H1 (cell line): Measurements from ENCODE around the gene LRRC23.

Experiments
- EZH2 ChIP-seq: fragments of 200-600 bp; sonication (generic); IDR thresholded peaks from 2 replicates; pipeline ENCODE4 v1.7.1; 2012; ENCODE audit warnings: low read depth, mild to moderate bottlenecking, moderate library complexity, low read length, inconsistent platforms; ENCODE audit not compliant: severe bottlenecking
- JUN ChIP-seq: IDR thresholded peaks from 2 replicates; pipeline ENCODE4 v1.6.1; 2011; ENCODE audit warnings: low read depth, mild to moderate bottlenecking, improper control_type of control experiment, low read length
- PHF8 ChIP-seq: fragments of 200-600 bp; sonication (generic); conservative IDR thresholded peaks from 2 replicates; pipeline ENCODE4 v1.7.1; 2012; ENCODE audit warnings: low read depth, mild to moderate bottlenecking, inconsistent platforms, low read length, moderate library complexity
- POLR2A ChIP-seq, 2 experiments: IDR thresholded peaks; 1 replicate in 1 of 2; 2 replicates in 1 of 2; pipeline ENCODE4 v1.6.1; 2011; ENCODE audit warnings: low read depth in 2 of 2, low read length in 2 of 2, mild to moderate bottlenecking in 2 of 2; ENCODE audit errors: control extremely low read depth in 1 of 2
- POLR2AphosphoS5 ChIP-seq: IDR thresholded peaks from 2 replicates; pipeline ENCODE4 v1.6.1; 2011; ENCODE audit warnings: low read depth, low read length
- SUZ12 ChIP-seq: fragments of 200-600 bp; sonication (generic); IDR thresholded peaks from 2 replicates; pipeline ENCODE4 v1.6.1; 2012; ENCODE audit warnings: mild to moderate bottlenecking, inconsistent platforms, low read length, moderate library complexity, mixed read lengths
- TCF12 ChIP-seq: IDR thresholded peaks from 2 replicates; pipeline ENCODE4 v1.6.1; 2011; ENCODE audit warnings: low read depth, mild to moderate bottlenecking, low read length
- YY1 ChIP-seq: IDR thresholded peaks from 2 replicates; pipeline ENCODE4 v1.6.1; 2011; ENCODE audit warnings: low read depth, mild to moderate bottlenecking, low read length
- TF ChIP-seq, protein P1 (sequence below), 3 experiments: IDR thresholded peaks; 1 replicate in 2 of 3; 2 replicates in 1 of 3; pipeline versions ENCODE4 v1.5.1 to v1.6.1; 2011; ENCODE audit warnings: low read length in 3 of 3, mild to moderate bottlenecking in 3 of 3, inconsistent platforms in 2 of 3, low read depth in 1 of 3, moderate library complexity in 1 of 3; ENCODE audit not compliant: insufficient read depth in 1 of 3; ENCODE audit errors: control extremely low read depth in 1 of 3

DNA sequence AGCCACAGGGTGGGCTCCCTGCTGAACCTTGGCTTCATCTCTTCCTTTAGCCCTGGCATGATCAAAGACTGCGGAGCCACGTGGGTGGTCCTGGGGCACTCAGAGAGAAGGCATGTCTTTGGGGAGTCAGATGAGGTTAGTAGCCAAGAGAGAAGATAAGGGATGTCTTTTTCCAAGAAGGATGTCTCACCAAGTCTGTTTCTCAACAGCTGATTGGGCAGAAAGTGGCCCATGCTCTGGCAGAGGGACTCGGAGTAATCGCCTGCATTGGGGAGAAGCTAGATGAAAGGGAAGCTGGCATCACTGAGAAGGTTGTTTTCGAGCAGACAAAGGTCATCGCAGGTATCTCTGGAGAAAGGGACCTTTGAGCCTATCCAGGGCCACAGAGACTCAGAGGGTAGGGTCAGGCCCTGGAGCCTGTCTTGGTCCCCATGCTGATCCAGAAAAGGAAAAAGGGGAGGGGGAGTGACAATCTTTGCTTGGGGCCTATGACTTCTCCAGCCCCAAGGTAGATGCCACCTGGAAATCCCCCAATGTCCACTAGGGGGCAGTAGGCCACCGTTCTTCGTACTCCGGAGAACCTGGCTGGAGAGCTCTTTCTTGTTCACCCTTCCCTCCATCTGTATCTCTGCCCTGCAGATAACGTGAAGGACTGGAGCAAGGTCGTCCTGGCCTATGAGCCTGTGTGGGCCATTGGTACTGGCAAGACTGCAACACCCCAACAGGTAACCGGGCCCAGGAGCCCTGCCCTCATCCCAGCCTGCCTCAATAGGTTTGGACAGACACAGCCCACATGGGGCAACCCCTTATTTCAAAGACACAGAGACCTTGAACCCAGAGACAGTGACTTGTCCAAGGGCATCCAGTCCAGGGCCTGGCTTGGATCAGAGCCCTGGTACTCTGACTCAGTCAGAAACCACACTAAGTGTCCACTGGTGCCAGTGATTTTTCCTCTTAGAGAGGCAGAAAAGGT lies 35.3 kb upstream of the LRRC23 start:
- TF ChIP-seq, protein P1, sequence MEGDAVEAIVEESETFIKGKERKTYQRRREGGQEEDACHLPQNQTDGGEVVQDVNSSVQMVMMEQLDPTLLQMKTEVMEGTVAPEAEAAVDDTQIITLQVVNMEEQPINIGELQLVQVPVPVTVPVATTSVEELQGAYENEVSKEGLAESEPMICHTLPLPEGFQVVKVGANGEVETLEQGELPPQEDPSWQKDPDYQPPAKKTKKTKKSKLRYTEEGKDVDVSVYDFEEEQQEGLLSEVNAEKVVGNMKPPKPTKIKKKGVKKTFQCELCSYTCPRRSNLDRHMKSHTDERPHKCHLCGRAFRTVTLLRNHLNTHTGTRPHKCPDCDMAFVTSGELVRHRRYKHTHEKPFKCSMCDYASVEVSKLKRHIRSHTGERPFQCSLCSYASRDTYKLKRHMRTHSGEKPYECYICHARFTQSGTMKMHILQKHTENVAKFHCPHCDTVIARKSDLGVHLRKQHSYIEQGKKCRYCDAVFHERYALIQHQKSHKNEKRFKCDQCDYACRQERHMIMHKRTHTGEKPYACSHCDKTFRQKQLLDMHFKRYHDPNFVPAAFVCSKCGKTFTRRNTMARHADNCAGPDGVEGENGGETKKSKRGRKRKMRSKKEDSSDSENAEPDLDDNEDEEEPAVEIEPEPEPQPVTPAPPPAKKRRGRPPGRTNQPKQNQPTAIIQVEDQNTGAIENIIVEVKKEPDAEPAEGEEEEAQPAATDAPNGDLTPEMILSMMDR (IDR thresholded peaks at IDR 0.05; ENCODE audit: control extremely low read depth in 1 of 3, insufficient read depth in 1 of 3, low read depth in 1 of 3, low read length in 3 of 3), result peak in 2 of 3 experiments; percentile 85 to 95; a peak in 3 of 4 replicates
- TF ChIP-seq SUZ12, result no peak
- TF ChIP-seq EZH2, result no peak
- 0 out of 2 replicates have a peak, but pooled peaks have one; percentile 39 for TF ChIP-seq YY1
- TF ChIP-seq POLR2AphosphoS5, result no peak; the same call in 1 of the 2 replicates
- TF ChIP-seq POLR2A (IDR thresholded peaks at IDR 0.05; ENCODE audit: control extremely low read depth in 1 of 2, low read depth in 2 of 2, low read length in 2 of 2), result peak in 1 of 2 experiments; percentile 65; a peak in 2 of 3 replicates
- no peak for TF ChIP-seq TCF12
- TF ChIP-seq JUN, result no peak
- TF ChIP-seq PHF8, result no peak
